HG02759 (cell line): ENCODE results near the gene ANGEL1.

ENCODE experiments used
- ATAC-seq: cut with Tn5 transposase; IDR thresholded peaks from one replicate; pipeline ENCODE4 v1.9.1; 2021; ENCODE audit warnings: mild to moderate bottlenecking, moderate library complexity; ENCODE audit not compliant: unreplicated experiment

Gene ANGEL1

GRCh38 chr14:76780360-76780759, 32.3 kb downstream of the ANGEL1 start:
- ATAC-seq = no peak

GRCh38 chr14:76780058-76780345, 32.7 kb downstream of the ANGEL1 start:
- no peak for ATAC-seq

DNA sequence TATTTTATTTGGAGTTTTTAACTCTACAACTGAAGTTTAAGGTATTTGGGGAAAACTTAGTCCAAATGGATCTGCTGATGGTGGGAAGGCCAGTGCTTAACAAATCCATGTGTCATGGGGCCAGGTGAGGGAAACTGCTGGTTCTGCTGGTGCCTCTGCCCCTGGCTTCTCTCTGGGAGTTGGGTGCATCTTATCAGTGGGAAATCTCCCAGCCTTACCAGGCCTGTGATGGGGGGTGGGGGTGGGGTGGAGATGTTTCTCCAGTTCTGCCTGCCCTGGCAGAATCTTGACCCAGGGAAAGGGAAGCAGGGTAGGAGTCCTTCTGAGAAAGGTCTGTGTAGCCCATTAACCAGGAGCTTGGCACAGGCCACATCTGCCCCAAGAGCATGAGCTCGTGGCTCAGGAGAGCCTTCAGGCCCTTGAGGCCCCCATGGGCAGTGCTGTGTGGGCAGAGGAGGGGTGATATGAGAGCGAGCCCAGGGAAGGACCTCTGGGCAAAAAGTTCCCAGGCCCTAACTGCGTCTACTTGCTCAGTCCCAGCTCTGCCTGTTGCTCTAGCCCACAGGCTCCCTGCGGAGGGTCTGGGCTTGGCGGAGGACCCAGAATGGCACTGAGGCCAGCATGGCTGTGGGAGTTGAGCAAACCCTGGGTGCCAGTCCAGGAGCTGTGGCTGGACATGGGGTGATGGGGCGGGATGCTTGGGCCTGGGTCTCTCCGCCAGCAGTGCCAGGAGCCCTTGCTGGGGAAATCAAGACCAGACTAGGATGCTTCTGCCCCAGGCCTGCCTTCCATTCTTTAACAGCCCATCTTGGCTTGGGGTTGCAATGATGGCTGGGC, 33.2 kb downstream of the ANGEL1 start:
- ATAC-seq = no peak

DNA sequence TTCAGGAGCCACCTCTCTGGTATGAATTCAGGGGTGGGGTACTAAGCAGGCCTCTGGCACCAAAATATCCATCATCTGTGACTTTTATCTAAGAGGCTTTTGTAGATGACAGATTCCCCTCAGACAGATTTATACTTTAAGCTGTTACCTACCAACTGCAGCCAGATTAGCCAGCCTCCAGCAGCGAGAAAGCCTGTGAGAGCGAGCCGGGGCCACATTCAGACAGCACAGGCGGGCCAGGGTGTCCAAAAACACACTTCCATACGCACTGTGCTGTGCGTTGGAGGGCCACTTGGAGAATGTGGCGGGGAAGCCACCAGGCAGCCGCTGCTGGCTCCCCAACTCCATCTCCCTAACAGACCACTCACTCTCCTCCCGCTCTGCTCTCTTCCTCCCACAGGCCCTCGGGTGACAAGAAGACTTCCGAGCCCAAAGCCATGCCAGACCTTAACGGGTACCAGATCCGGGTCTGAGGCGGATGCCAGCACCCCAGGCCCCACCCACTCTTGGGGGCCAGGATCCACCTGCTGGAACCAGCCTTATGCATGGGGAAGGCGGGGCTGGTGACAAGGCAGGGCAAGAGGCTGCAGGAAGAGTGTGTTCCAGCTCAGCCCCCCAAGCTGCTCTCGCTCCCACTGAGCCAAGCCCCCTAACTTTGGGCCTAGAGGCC, 34.0 kb downstream of the ANGEL1 start:
- ATAC-seq = no peak

- no peak for ATAC-seq
These were observed 35.0 kb downstream of the ANGEL1 start for GRCh38 chr14:76777721-76778120.

DNA sequence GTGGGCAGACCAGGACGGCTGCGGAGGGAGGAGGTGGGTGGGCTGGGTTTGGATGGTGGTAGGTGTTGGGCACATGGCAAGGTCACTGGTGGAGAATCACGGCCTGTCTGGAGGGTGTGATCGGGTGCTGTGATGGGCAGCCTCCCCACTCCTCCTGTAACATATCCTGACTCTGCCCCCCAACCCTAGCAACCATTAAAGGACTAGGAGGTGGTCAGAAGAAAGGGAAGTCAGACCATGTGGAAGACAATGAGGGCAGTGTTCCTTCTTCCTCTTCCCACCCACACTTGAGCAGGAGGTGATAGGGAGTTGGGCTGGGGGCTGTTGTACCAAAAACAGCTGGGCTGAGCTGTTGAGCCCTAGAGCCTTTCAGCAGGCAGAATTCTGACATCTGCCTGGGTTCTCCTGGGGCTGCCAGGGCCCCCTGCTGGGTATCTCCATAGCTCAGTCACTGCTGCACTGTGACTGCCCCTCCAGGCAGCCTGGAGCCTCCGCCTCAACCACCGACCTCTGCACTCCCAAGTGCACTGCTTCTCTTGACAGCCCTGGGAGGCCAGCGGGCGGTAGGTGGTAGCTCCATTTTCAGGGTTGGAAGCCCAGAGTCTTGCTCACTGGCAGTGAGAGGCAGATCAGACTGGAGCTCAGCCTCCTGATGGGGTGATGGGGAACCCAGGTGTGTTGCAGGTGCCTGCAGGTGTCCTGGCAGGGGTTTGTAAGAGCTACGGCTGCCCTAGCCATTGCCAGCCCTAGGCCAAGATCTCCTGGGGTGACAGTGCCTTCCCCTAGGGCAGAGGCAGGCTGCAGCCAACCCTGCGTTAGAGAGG, 36.0 kb downstream of the ANGEL1 start:
- ATAC-seq = no peak

DNA sequence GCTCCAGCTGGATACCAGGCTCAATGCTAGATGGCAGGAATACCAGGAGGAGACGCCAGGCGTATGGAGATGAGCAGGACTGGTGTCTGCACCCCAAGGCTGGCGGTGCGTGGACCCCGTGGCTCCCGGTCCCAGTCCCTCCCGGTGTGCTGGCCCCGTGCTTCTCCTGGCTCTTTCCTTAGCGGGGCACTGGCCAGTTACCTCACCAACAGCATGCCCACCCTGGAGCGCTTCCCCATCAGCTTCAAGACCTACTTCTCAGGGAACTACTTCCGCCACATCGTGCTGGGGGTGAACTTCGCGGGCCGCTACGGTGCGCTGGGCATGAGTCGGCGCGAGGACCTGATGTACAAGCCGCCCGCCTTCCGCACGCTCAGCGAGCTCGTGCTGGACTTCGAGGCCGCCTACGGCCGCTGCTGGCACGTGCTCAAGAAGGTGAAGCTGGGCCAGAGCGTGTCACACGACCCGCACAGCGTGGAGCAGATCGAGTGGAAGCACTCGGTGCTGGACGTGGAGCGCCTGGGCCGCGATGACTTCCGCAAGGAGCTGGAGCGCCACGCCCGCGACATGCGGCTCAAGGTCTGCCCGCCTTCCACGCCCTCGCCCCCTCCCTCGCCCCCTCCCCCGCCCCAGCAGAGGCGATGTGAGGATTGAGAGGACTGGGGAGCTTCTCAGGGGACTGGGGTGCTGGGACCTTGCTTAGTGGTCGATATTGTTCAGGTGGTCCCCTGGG, 36.8 kb downstream of the ANGEL1 start:
- no peak for ATAC-seq

GRCh38 chr14:76774821-76775694, 37.6 kb downstream of the ANGEL1 start:
- ATAC-seq = no peak

GRCh38 chr14:76773956-76774820, 38.5 kb downstream of the ANGEL1 start:
- ATAC-seq = no peak

DNA sequence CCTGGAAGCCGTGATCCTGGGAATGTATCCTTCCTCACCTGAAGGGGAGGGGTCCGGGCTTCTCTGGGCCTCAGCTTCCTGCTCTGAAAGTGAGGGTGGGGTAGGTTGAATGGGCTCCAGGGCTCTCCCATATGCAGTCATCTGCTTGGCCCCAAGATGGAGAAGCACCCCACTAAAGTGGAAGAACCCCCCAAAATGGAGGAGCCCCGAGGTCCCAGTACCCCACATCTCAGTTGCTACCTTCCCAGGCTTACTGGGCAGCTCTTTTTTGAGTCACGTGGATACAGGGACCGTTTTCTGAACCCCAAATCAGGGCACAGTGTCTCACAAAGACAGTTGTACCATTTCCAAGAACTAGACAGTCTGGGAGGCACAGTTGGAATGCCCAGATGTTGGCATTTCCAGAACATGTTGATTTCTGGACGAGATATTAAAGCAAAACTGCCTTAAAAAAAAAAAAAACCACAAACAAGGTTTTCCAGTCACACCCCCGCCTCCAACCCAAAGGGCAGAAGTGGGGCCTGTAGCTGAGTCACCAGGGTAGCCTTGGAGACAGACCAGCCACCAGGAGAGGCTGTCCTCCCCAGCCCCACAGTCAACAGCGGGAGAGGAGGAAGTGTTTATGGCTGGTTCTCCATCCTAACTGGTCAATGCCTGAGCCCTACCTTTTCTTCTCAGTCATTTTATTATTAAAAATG, 39.3 kb downstream of the ANGEL1 start:
- no peak for ATAC-seq

DNA sequence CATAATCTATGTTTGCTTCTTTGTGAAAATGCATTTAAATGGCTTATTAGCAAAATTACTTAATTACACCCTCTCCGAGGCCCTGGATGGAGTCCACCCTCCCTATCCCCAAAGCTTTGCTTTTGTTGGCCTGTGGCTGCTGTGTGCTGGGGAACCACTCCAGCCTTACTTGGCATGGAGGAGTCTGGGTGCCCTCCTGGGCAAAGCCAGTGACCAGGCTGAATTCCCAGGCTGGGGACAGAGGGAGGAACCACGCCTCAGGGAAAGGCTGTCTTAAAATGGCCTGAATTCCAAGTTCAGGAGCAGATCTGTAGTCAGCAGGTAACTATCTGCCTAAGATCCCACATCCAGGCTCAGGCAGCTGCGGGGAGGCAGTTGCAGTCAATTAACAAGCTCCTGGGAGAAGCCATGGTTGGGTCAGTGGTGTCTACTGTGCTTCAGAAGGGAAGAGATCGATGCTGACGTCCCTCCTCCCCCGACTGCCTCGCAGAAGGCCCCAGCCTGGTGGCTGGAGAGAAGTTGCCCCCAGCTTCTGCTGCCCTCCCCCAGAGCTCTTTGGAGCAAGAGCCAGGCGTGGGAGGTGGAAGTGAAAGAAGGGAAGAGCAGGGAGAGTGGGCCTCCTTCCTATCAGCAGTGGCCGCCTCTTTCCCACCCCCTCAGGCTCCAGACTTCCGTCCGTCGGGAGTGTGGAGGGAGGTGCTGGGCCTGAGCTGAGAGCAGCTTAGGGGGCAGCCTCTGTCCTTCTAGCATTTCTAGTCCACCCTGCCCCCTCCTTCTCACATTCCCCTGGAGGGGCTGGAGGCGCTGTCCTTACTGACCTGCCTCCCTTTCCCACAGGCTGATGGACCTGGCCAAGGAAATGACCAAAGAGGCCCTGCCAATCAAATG, 40.1 kb downstream of the ANGEL1 start:
- no peak for ATAC-seq

DNA sequence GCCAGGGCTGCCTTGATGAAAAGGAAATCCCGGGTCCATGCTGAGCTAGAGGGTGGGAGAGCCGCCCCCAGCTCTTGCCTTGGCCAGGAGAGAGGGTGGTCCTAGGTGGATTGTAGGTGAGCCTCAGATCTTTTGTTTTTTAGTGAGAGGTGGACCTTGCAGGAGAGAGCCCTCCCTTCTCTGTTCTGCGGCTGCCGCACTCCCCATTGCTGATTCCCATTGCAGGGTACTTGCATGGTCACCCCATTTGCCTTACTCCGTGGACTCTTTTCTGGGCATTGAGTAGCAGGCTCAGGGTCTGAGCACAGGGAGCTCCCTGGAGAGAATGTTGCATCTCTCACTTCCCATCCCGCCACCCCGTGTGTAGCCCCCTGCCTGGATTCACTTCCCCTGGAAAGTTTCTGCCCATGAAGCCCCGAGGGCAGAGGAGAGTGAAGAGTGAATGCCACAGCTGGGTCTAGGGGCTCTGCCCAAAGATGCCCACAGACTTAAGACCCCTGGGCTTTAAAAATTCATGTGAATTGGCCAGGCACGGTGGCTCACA, 41.2 kb downstream of the ANGEL1 start:
- ATAC-seq = no peak

DNA sequence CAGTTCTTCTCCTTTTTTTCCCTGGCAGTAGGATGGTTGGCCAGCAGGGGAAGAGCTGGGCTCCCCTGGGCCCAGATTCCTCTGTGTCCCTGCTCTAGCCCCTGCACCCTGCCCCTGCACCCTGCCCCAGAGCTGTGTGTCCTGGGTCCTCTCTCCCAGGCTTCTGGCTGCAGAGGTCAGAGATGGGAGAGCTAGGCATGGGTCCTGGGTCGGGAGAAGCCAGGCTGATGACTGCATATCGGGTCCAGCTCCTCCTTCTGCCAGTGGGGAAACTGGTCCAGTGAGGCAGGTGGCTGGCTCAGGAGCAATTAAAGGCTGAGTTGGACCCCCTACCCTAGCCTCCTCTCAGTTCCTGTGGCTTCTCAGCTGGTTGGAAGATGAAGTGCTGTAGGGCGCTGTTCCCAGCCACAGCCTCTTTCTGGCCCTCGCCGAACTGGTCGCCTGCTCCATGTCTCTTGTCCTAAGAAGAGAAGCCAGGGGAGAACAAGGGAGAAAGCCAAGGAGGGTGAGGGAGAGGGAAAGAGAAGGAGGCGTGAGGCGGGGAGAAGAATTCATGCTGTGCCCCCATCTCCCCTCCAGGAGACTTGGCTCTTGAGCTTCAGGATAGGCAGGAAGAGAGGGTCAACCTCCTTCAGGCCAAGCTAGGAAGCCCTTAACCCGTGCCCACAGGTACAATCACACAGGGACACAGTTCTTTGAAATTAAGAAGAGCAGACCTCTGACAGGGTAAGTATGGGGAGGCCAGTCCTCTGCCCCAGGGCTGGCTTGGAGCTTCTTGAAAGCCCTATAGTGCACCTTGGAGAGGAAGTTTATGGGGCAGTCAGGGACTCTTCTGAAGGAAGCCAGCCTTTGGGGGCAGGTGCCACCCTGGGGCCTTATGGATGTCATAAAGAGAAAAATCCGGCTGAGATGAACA, 41.9 kb downstream of the ANGEL1 start:
- ATAC-seq = no peak

GRCh38 chr14:76769636-76770292, 42.9 kb downstream of the ANGEL1 start:
- ATAC-seq = no peak

DNA sequence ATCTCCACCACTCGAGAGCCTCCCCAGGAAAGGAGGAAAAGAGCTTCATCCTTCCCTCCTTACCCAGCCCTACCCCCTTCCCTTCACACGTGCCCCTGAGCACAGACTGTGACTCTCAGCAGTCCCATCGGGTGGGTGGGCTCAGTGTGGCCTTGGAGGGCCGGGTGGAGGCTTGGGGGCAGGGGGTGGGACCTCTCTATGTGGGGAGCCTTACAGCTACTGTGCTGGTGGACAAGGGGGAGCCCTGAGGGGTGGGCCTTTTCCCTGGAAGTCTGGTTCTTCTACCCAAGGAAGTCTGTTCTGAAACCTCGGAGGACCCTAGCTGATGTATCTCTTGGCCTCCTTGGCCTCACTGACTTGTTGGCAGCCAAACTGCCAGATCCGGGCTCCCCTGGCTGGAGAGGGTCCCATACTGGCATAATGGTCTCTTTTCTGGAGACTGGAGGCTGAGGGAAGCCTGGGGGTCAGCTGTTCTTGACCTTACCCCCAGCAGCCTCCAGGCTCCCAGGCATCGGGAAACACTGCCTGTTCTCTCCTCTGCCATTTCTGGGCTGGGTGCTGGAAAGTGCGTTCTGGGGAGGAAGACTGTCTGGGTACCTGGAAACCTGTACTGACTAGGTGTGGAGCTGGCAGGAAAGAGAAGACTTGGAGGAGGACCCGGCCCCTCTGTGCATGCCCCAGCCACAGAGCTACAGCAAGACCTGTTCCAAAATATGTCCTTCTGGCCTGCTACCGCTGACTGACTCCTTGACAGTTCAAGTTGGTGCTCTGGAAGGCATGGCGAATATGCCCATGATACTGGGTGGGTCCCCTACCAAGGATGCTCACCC, 43.8 kb downstream of the ANGEL1 start:
- no peak for ATAC-seq
